NCI-H82 (cell line): ENCODE data around the gene RGS6.

ENCODE experiments used
- DNase-seq: peaks from one replicate; lab custom pipeline; 2025; lab: John Stamatoyannopoulos, UW

RGS6 gene

GRCh38 chr14:72247896-72248465 is 315.8 kb downstream of the RGS6 start:
- no peak for DNase-seq

GRCh38 chr14:72253503-72253902 is 321.3 kb downstream of the RGS6 start:
- DNase-seq: no peak

- peak; percentile 1 for DNase-seq
These were observed 322.1 kb downstream of the RGS6 start for GRCh38 chr14:72254202-72254936.

GRCh38 chr14:72254937-72255472 is 322.8 kb downstream of the RGS6 start:
- DNase-seq: no peak

- DNase-seq: no peak
These were observed 323.8 kb downstream of the RGS6 start for GRCh38 chr14:72256055-72256454.

- no peak for DNase-seq
These were observed 328.8 kb downstream of the RGS6 start for GRCh38 chr14:72261068-72261467.

- no peak for DNase-seq
These were observed 330.5 kb downstream of the RGS6 start for GRCh38 chr14:72262771-72263170.

- peak; percentile 87 for DNase-seq
These were observed 332.5 kb downstream of the RGS6 start for GRCh38 chr14:72264716-72265115.

- DNase-seq: no peak
These were observed 338.0 kb downstream of the RGS6 start for GRCh38 chr14:72270147-72270727.

GRCh38 chr14:72270749-72271148 is 338.5 kb downstream of the RGS6 start:
- no peak for DNase-seq

- no peak for DNase-seq
These were observed 343.0 kb downstream of the RGS6 start for GRCh38 chr14:72275242-72275641.

- no peak for DNase-seq
These were observed 346.1 kb downstream of the RGS6 start for GRCh38 chr14:72278316-72278715.

GRCh38 chr14:72284176-72284575 is 351.9 kb downstream of the RGS6 start:
- no peak for DNase-seq

GRCh38 chr14:72290241-72290640 is 358.0 kb downstream of the RGS6 start:
- DNase-seq: no peak

GRCh38 chr14:72291908-72292688 is 359.9 kb downstream of the RGS6 start:
- DNase-seq: peak; percentile 58

GRCh38 chr14:72292689-72293024 is 360.4 kb downstream of the RGS6 start:
- no peak for DNase-seq

- DNase-seq: no peak
These were observed 369.1 kb downstream of the RGS6 start for GRCh38 chr14:72301352-72301751.

GRCh38 chr14:72303930-72304329 is 371.7 kb downstream of the RGS6 start:
- no peak for DNase-seq

GRCh38 chr14:72305561-72305960 is 373.3 kb downstream of the RGS6 start:
- no peak for DNase-seq

GRCh38 chr14:72308967-72309485 is 376.8 kb downstream of the RGS6 start:
- DNase-seq: no peak

- DNase-seq: no peak
These were observed 378.9 kb downstream of the RGS6 start for GRCh38 chr14:72311116-72311515.

- no peak for DNase-seq
These were observed 379.3 kb downstream of the RGS6 start for GRCh38 chr14:72311516-72311915.
